SK-N-SH (cell line): ENCODE results near the gene SLC8A1. TPM values are rescaled to one million over a fixed set of nuclear protein-coding genes. Genes with fewer than 3 reads are reported as not detected.

Source experiments
- CTCF ChIA-PET: fragments of 300-600, 350-600 bp; formaldehyde crosslinking; extraction: SDS; loops from one replicate; lab custom pipeline; 2021; lab: Yijun Ruan, JAX
- POLR2A ChIA-PET: fragments of 350-600 bp; sonication (Branson Sonifier 250); formaldehyde crosslinking; extraction: SDS; loops from one replicate; lab custom pipeline; 2020; ENCODE audit warnings: antibody characterized with exemption, inconsistent platforms; lab: Yijun Ruan, JAX
- DNase-seq: peaks from one replicate; pipeline ENCODE4 v3.0.0; 2012
- H2AFZ ChIP-seq: fragments of 200-600 bp; sonication (generic); 2 replicates; pipeline ENCODE4 v1.8.1; 2016; ENCODE audit warnings: antibody characterized with exemption, mild to moderate bottlenecking, low read depth
- H3F3A ChIP-seq: fragments of 200-600 bp; sonication (generic); replicated peaks from 2 replicates; pipeline ENCODE3; 2016; ENCODE audit warnings: antibody characterized with exemption, mild to moderate bottlenecking; ENCODE audit not compliant: insufficient read depth
- H3K27ac ChIP-seq, 2 experiments: fragments of 200-500 bp in 1 of 2; fragments of 200-600 bp in 1 of 2; sonication (Bioruptor generic) in 1 of 2; sonication (generic), shearing (Covaris generic) in 1 of 2; 2 replicates each; pipeline versions ENCODE4 v1.5.1 to v1.6.1; 2014 to 2016; ENCODE audit warnings: low read depth in 2 of 2, inconsistent platforms in 1 of 2, low read length in 1 of 2, mild to moderate bottlenecking in 1 of 2, mixed read lengths in 1 of 2
- H3K27me3 ChIP-seq: fragments of 200-600 bp; sonication (generic), shearing (Covaris generic); 2 replicates; pipeline ENCODE4 v1.6.1; 2016; ENCODE audit warnings: mixed run types; ENCODE audit not compliant: insufficient read depth
- H3K36me3 ChIP-seq, 2 experiments: fragments of 200-500 bp in 1 of 2; fragments of 200-600 bp in 1 of 2; sonication (Bioruptor generic) in 1 of 2; sonication (generic) in 1 of 2; replicated peaks in 1 of 2; 2 replicates each; pipeline versions ENCODE3 to v1.5.1; 2014 to 2016; ENCODE audit warnings: low read length in 1 of 2, mild to moderate bottlenecking in 1 of 2; ENCODE audit not compliant: insufficient read depth in 2 of 2, control insufficient read depth in 1 of 2
- H3K4me1 ChIP-seq, 2 experiments: fragments of 200-500 bp in 1 of 2; fragments of 200-600 bp in 1 of 2; sonication (Bioruptor generic) in 1 of 2; sonication (generic), shearing (Covaris generic) in 1 of 2; 2 replicates each; pipeline versions ENCODE4 v1.5.1 to v1.6.1; 2014 to 2016; ENCODE audit warnings: low read depth in 1 of 2, low read length in 1 of 2, mixed run types in 1 of 2; ENCODE audit not compliant: insufficient read depth in 2 of 2, control insufficient read depth in 1 of 2
- H3K4me2 ChIP-seq: fragments of 200-600 bp; sonication (generic), shearing (Covaris generic); 2 replicates; pipeline ENCODE4 v1.6.1; 2017; ENCODE audit warnings: mixed run types
- H3K4me3 ChIP-seq, 2 experiments: fragments of 200-500 bp in 1 of 2; fragments of 200-600 bp in 1 of 2; sonication (Bioruptor generic) in 1 of 2; sonication (generic), shearing (Covaris generic) in 1 of 2; 2 replicates each; pipeline versions ENCODE4 v1.5.1 to v1.8.1; 2014 to 2016; ENCODE audit warnings: low read depth in 2 of 2, inconsistent platforms in 1 of 2, low read length in 1 of 2, mild to moderate bottlenecking in 1 of 2, mixed read lengths in 1 of 2, moderate library complexity in 1 of 2
- H3K79me2 ChIP-seq: fragments of 200-600 bp; sonication (generic); 2 replicates; pipeline ENCODE4 v1.8.1; 2017; ENCODE audit warnings: mild to moderate bottlenecking; ENCODE audit not compliant: insufficient read depth
- H3K9ac ChIP-seq: fragments of 200-600 bp; sonication (generic); 2 replicates; pipeline ENCODE4 v1.6.1; 2017; ENCODE audit warnings: mixed run types
- H3K9me2 ChIP-seq: fragments of 200-600 bp; sonication (generic); 2 replicates; pipeline ENCODE4 v1.6.1; 2017; ENCODE audit warnings: mixed run types
- H3K9me3 ChIP-seq: fragments of 200-600 bp; sonication (generic); 2 replicates; pipeline ENCODE4 v1.6.1; 2017; ENCODE audit warnings: mixed run types, mild to moderate bottlenecking, moderate library complexity
- H4K20me1 ChIP-seq: fragments of 200-600 bp; sonication (generic); 2 replicates; pipeline ENCODE4 v1.6.1; 2017; ENCODE audit warnings: mild to moderate bottlenecking, mixed run types; ENCODE audit not compliant: insufficient read depth
- ELF1 ChIP-seq: IDR thresholded peaks from 2 replicates; pipeline ENCODE4 v1.4.0; 2012
- EP300 ChIP-seq, 2 experiments: IDR thresholded peaks; 2 replicates each; pipeline versions ENCODE4 v1.4.0 to v1.6.1; 2012; ENCODE audit warnings: borderline replicate concordance in 1 of 2, low read depth in 1 of 2, low read length in 1 of 2
- EZH2phosphoT487 ChIP-seq: fragments of 200-600 bp; sonication (generic); IDR thresholded peaks from 2 replicates; pipeline ENCODE4 v1.6.1; 2017; ENCODE audit warnings: low read depth, mixed run types, mild to moderate bottlenecking, antibody characterized with exemption, moderate library complexity, borderline replicate concordance
- FOXJ3 ChIP-seq: sonication (generic); formaldehyde crosslinking; IDR thresholded peaks from 2 replicates; pipeline ENCODE4 v1.5.1; 2020; ENCODE audit warnings: mild to moderate bottlenecking, missing genetic modification reagents
- FOXM1 ChIP-seq: IDR thresholded peaks from 2 replicates; pipeline ENCODE4 v1.4.0; 2012; ENCODE audit warnings: low read depth, mild to moderate bottlenecking
- GABPA ChIP-seq: IDR thresholded peaks from 2 replicates; pipeline ENCODE4 v1.4.0; 2012; ENCODE audit warnings: low read depth, mild to moderate bottlenecking
- JUND ChIP-seq: IDR thresholded peaks from 2 replicates; pipeline ENCODE4 v1.4.0; 2012
- MEF2A ChIP-seq: IDR thresholded peaks from 2 replicates; pipeline ENCODE4 v1.4.0; 2012; ENCODE audit warnings: low read depth, borderline replicate concordance
- PBX3 ChIP-seq: IDR thresholded peaks from 2 replicates; pipeline ENCODE4; 2012
- POLR2AphosphoS5 ChIP-seq: IDR thresholded peaks from 2 replicates; pipeline ENCODE4 v1.6.1; 2012; ENCODE audit warnings: low read depth, low read length
- RAD21 ChIP-seq: IDR thresholded peaks from 2 replicates; pipeline ENCODE4 v1.6.1; 2012; ENCODE audit warnings: mild to moderate bottlenecking, low read length
- RCOR1 ChIP-seq: fragments of 150-350 bp; IDR thresholded peaks from 2 replicates; pipeline ENCODE4 v1.6.1; 2017; ENCODE audit warnings: antibody characterized with exemption, low read length
- RXRA ChIP-seq: IDR thresholded peaks from 2 replicates; pipeline ENCODE4 v1.4.0; 2012; ENCODE audit warnings: low read depth, mild to moderate bottlenecking, borderline replicate concordance
- TAF1 ChIP-seq: IDR thresholded peaks from 2 replicates; pipeline ENCODE4 v1.6.1; 2012; ENCODE audit warnings: low read depth, mild to moderate bottlenecking, low read length, moderate library complexity, borderline replicate concordance
- TEAD4 ChIP-seq: IDR thresholded peaks from 2 replicates; pipeline ENCODE4 v1.4.0; 2012; ENCODE audit warnings: mild to moderate bottlenecking, borderline replicate concordance; ENCODE audit not compliant: insufficient read depth
- WGBS: methylation state at CpG from one replicate; pipeline ENCODE4 v1.1.6; 2017; ENCODE audit warnings: low lambda C conversion rate; 5-methylcytosine and 5-hydroxymethylcytosine counted together
- polyA plus RNA-seq, 3 experiments: library from polyadenylated mRNA; depleted of rRNA; stranded (reverse); fragments of >200 nt; gene quantifications; 2 replicates each; pipeline ENCODE4 v1.2.3, GENCODE V29; 2012
- TF ChIP-seq, protein P1 (sequence below): fragments of 150-350 bp; IDR thresholded peaks from 2 replicates; pipeline ENCODE4 v1.6.1; 2017; ENCODE audit warnings: antibody characterized with exemption, low read length, low read depth, borderline replicate concordance
- TF ChIP-seq, protein P2 (sequence below): IDR thresholded peaks from 2 replicates; pipeline ENCODE4 v1.4.0; 2012; ENCODE audit warnings: low read depth
- TF ChIP-seq, protein P3 (sequence below): fragments of 150-350 bp; IDR thresholded peaks from 2 replicates; pipeline ENCODE4 v1.6.1; 2016; ENCODE audit warnings: mild to moderate bottlenecking, low read depth, low read length

SLC8A1 gene
- polyA plus RNA-seq, 1 of the 3 experiments (the other 2 are of a cell fraction), result 3.2 TPM

DNA sequence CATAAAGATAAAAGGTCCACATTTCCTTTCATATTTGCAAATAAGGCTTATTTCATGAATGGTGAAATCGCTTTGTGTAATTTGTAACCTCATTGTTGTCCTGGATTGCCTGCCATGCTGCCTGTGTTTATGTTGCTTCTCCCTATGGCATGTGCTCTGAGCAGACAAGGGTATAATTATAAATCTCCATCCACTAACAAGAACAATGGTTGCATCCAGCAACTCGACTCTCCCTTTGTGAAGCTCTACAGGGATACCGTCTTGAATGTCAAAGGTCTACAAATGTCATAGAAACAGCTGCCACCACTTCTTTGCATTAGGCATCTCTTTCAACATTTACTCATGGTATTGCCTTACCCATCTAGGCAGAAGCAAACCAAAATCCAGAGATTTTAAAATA is 209.6 kb downstream of the SLC8A1 start (continued):
- TF ChIP-seq, protein P1, sequence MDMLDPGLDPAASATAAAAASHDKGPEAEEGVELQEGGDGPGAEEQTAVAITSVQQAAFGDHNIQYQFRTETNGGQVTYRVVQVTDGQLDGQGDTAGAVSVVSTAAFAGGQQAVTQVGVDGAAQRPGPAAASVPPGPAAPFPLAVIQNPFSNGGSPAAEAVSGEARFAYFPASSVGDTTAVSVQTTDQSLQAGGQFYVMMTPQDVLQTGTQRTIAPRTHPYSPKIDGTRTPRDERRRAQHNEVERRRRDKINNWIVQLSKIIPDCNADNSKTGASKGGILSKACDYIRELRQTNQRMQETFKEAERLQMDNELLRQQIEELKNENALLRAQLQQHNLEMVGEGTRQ, result no peak
- TF ChIP-seq, protein P2, sequence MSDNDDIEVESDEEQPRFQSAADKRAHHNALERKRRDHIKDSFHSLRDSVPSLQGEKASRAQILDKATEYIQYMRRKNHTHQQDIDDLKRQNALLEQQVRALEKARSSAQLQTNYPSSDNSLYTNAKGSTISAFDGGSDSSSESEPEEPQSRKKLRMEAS, result no peak
- no peak for TF ChIP-seq RXRA

DNA sequence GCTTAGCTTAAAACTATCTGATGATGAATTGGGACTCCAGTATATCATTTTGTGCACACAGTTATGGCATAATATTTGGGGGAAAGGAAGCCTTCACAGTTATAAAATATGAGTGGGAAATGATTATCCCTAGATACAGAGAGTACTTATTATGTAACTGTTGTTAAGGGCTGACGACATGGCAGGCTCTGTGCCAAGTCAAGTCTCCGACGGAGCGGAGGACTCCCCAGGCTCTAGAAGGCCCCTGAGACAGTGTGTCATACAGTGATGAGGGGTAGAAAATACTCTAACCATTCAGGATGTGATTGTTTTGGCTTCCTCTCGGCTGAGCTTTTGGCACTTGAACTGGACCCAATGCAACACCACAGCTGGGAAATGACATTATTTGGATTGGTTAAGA is 211.8 kb downstream of the SLC8A1 start:
- no peak overlapping the region for H3K4me2 ChIP-seq
- 67% methylated on average over 5 of the region's 5 CpGs for WGBS
- H2AFZ ChIP-seq, result no peak overlapping the region
- H3F3A ChIP-seq, result peaks cover 6% of the 10 kb centered on the region
- no peaks in the 10 kb centered on the region for H3K9me3 ChIP-seq
- no peak overlapping the region for H3K9ac ChIP-seq
- no peaks in the 10 kb centered on the region for H4K20me1 ChIP-seq
- H3K9me2 ChIP-seq, result no peaks in the 10 kb centered on the region
- H3K4me3 ChIP-seq, result no peak overlapping the region
- TF ChIP-seq EP300 (IDR thresholded peaks at IDR 0.05; ENCODE audit: borderline replicate concordance in 1 of 2, low read depth in 1 of 2, low read length in 1 of 2) (no peak), RAD21 (no peak), FOXM1 (no peak), GABPA (no peak), EZH2phosphoT487 (no peak), PBX3 (no peak), RCOR1 (no peak), MEF2A (no peak), TAF1 (no peak), JUND (no peak), FOXJ3 (no peak), POLR2AphosphoS5 (no peak), TEAD4 (no peak), ELF1 (no peak)
- TF ChIP-seq, protein P3, sequence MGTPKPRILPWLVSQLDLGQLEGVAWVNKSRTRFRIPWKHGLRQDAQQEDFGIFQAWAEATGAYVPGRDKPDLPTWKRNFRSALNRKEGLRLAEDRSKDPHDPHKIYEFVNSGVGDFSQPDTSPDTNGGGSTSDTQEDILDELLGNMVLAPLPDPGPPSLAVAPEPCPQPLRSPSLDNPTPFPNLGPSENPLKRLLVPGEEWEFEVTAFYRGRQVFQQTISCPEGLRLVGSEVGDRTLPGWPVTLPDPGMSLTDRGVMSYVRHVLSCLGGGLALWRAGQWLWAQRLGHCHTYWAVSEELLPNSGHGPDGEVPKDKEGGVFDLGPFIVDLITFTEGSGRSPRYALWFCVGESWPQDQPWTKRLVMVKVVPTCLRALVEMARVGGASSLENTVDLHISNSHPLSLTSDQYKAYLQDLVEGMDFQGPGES, result no peak
- TF ChIP-seq, protein P1, result no peak
- TF ChIP-seq, protein P2, result no peak
- ChIA-PET CTCF (interaction anchor here (1.4 kb wide), 1 partner anchor 9 kb away, joined by 3 read pairs; no protein-coding TSS in a partner anchor), POLR2A (no interaction called here)
- no peaks in the 10 kb centered on the region for H3K27me3 ChIP-seq
- H3K79me2 ChIP-seq, result no peaks in the 10 kb centered on the region
- no peaks in the 10 kb centered on the region for H3K36me3 ChIP-seq
- peaks cover 0 to 8% of the 10 kb centered on the region in 2 experiments; a peak in 2 of 4 replicates for H3K4me1 ChIP-seq
- no peak for DNase-seq
- H3K27ac ChIP-seq, result peak overlapping the region in 1 of 2 experiments; percentile 62; a peak in 2 of 4 replicates
